A673 (cell line): ENCODE measurements around the gene KAZN. TPM values are rescaled to one million over a fixed set of nuclear protein-coding genes. Genes with fewer than 3 reads are reported as not detected.
A peak's percentile ranks its signal among the peaks of the same experiment; 100 is the strongest.

Experiments used
- BruUV-seq: library from RNA; stranded (reverse); fragments of 400-500 nt; replicated peaks from 2 replicates; lab custom pipeline; 2021; lab: Mats Ljungman, UMichigan
- CTCF ChIA-PET: fragments of 300-600 bp; sonication (Branson Sonifier 250); formaldehyde crosslinking; loops from one replicate; lab custom pipeline; 2022; ENCODE audit warnings: antibody characterized with exemption; lab: Charles Lee
- POLR2A ChIA-PET: fragments of 300-600 bp; sonication (Branson Sonifier 250); formaldehyde crosslinking; loops from one replicate; lab custom pipeline; 2022; ENCODE audit warnings: antibody characterized with exemption; ENCODE audit not compliant: low non-redundant PET; lab: Charles Lee
- DNase-seq: peaks from one replicate; pipeline ENCODE4 v3.0.0-alpha.2; 2015; ENCODE audit warnings: low spot score
- H3K27ac ChIP-seq: fragments of 200-600 bp; sonication (generic); 2 replicates; pipeline ENCODE4 v1.5.1; 2016; ENCODE audit warnings: mixed run types, low read depth, mild to moderate bottlenecking, mixed read lengths, antibody characterized with exemption, low read length; ENCODE audit not compliant: poor library complexity, severe bottlenecking
- H3K27me3 ChIP-seq: fragments of 200-600 bp; sonication (generic); replicated peaks from 2 replicates; pipeline ENCODE4 v1.6.1; 2017; ENCODE audit warnings: mixed run types, low read depth, mild to moderate bottlenecking, mixed read lengths, antibody characterized with exemption, low read length; ENCODE audit not compliant: insufficient read depth, poor library complexity
- H3K36me3 ChIP-seq: fragments of 200-600 bp; sonication (generic); 2 replicates; pipeline ENCODE4 v1.6.1; 2016; ENCODE audit warnings: mixed run types, mild to moderate bottlenecking, mixed read lengths, antibody characterized with exemption, low read length; ENCODE audit not compliant: insufficient read depth, poor library complexity, severe bottlenecking
- H3K4me1 ChIP-seq: fragments of 200-600 bp; sonication (generic); 2 replicates; pipeline ENCODE4 v1.6.1; 2017; ENCODE audit warnings: mixed run types, mild to moderate bottlenecking, mixed read lengths, antibody characterized with exemption, low read length; ENCODE audit not compliant: insufficient read depth, poor library complexity, severe bottlenecking
- H3K4me3 ChIP-seq: fragments of 200-600 bp; sonication (generic); 2 replicates; pipeline ENCODE4 v1.5.1; 2016; ENCODE audit warnings: low read depth, mixed run types, mild to moderate bottlenecking, mixed read lengths, low read length; ENCODE audit not compliant: poor library complexity, severe bottlenecking
- H3K9me3 ChIP-seq: fragments of 200-600 bp; sonication (generic); 2 replicates; pipeline ENCODE4 v1.6.1; 2016; ENCODE audit warnings: mixed run types, low read depth, mild to moderate bottlenecking, mixed read lengths, antibody characterized with exemption, low read length; ENCODE audit not compliant: poor library complexity, severe bottlenecking
- EZH2 ChIP-seq: fragments of 200-600 bp; sonication (generic); IDR thresholded peaks from 2 replicates; pipeline ENCODE4 v1.6.1; 2017; ENCODE audit warnings: borderline replicate concordance, low read depth, mild to moderate bottlenecking, mixed read lengths, antibody characterized with exemption, low read length; ENCODE audit not compliant: poor library complexity, severe bottlenecking
- intact Hi-C: fragments of 100-400 bp; cut with micrococcal nuclease; formaldehyde crosslinking; loops from one replicate; pipeline ENCODE4 v1.10.0; 2022; ENCODE audit not compliant: unreplicated experiment
- total RNA-seq: library from RNA; stranded (reverse); gene quantifications from 2 replicates; pipeline ENCODE4 v1.2.3, GENCODE V29; 2021
- TF ChIP-seq, protein P1 (sequence below): fragments of 300-800, 200-600 bp; sonication (generic); conservative IDR thresholded peaks from 2 replicates; pipeline ENCODE4 v1.5.1; 2017; ENCODE audit warnings: low read depth, mild to moderate bottlenecking, antibody characterized with exemption, low read length, moderate library complexity, mixed read lengths

Gene KAZN
- total RNA-seq, 1 experiment from 2014 or later, result 8.0 TPM

DNA sequence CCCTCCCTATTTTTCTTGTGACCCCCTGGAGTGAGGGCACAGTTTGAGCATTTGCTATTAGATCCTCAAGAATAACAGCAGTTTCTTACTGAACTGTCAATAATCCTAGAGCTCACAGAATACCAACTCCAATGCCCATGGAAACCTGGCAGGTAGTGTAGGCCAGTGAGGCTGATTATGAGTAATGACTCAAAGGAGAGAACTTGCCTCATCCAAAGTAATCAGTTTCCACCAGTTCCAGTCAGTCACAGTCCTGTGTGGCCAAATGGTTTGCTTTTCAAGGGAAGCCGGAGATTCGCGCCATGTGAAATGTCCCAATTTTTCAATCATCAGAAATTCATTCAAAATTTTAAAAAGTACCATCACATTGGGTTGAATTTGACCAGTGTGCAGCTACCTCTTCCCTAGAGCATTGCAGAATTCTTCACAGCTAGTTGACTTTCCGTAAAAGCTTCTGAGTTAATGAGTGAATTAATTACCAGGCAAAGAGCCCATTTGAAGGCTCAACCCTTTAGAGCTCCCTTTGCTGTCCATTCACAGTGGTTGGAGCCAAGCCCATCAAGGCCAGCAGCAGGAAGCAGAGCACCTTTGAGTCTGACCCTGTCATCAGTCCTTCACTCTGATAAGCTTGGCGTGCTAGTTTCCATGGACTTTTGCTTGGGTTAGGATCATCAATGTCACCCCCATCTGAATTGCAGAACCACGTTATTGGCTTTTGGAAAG lies 170.3 kb downstream of the KAZN start:
- ChIA-PET POLR2A (no interaction called here), CTCF (interaction anchor here (0.6 kb wide), 1 partner anchor 364 kb away, joined by 8 read pairs; no protein-coding TSS in a partner anchor)
- no peaks in the 10 kb centered on the region for H3K27me3 ChIP-seq
- BruUV-seq, result no TSS peak
- no peak for DNase-seq
- intact Hi-C loops, result no loop called here
- no peak for TF ChIP-seq EZH2
- TF ChIP-seq, protein P1, sequence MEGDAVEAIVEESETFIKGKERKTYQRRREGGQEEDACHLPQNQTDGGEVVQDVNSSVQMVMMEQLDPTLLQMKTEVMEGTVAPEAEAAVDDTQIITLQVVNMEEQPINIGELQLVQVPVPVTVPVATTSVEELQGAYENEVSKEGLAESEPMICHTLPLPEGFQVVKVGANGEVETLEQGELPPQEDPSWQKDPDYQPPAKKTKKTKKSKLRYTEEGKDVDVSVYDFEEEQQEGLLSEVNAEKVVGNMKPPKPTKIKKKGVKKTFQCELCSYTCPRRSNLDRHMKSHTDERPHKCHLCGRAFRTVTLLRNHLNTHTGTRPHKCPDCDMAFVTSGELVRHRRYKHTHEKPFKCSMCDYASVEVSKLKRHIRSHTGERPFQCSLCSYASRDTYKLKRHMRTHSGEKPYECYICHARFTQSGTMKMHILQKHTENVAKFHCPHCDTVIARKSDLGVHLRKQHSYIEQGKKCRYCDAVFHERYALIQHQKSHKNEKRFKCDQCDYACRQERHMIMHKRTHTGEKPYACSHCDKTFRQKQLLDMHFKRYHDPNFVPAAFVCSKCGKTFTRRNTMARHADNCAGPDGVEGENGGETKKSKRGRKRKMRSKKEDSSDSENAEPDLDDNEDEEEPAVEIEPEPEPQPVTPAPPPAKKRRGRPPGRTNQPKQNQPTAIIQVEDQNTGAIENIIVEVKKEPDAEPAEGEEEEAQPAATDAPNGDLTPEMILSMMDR, result no peak
- no peak overlapping the region for H3K4me3 ChIP-seq
- H3K27ac ChIP-seq, result no peak overlapping the region
- no peaks in the 10 kb centered on the region for H3K4me1 ChIP-seq
- no peaks in the 10 kb centered on the region for H3K9me3 ChIP-seq
- no peaks in the 10 kb centered on the region for H3K36me3 ChIP-seq

DNA sequence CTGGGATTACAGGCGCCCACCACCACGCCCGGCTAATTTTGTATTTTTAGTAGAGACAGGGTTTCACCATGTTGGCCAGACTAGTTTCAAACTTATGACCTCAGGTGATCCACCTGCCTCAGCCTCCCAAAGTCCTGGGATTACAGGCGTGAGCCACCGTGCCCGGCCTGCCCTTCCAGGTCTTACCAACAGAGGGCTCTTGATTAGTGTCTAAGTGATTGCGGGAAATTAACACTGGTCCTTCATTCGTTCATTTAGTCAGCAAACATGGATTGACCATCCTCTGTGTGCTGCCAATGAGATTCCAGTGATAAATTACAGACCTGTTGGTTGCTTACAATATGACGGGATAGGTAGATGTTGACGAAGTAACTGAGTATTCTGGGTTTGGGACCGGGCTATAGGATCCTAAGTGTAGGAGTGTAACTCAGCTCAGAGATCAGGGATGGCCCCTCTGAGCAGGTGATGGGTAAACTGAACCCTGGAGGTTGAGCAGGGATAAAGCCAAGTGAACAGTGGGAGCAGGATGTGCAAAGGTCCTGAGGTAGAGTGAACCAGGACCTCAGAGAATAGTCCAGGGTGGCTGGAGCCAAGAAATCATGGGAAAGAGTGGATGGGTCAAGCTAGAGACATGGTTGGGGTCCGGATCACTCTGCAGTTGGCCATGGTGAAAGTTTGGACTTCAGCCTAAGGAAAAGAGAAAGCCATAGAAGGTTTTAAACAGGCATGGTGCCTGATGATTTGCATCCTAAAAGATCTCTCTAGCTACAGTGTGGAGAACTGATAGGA lies 171.2 kb downstream of the KAZN start:
- Histone ChIP-seq H3K27me3 (no peaks in the 10 kb centered on the region), H3K27ac (no peak overlapping the region), H3K9me3 (no peaks in the 10 kb centered on the region), H3K4me3 (no peak overlapping the region), H3K4me1 (no peaks in the 10 kb centered on the region), H3K36me3 (no peaks in the 10 kb centered on the region)
- TF ChIP-seq, protein P1, result peak; percentile 30; the same call in 1 of the 2 replicates
- no peak for TF ChIP-seq EZH2
- CTCF ChIA-PET, result no interaction called here
- POLR2A ChIA-PET, result no interaction called here
- intact Hi-C loops, result no loop called here
- no peak for DNase-seq
- BruUV-seq, result no TSS peak

DNA sequence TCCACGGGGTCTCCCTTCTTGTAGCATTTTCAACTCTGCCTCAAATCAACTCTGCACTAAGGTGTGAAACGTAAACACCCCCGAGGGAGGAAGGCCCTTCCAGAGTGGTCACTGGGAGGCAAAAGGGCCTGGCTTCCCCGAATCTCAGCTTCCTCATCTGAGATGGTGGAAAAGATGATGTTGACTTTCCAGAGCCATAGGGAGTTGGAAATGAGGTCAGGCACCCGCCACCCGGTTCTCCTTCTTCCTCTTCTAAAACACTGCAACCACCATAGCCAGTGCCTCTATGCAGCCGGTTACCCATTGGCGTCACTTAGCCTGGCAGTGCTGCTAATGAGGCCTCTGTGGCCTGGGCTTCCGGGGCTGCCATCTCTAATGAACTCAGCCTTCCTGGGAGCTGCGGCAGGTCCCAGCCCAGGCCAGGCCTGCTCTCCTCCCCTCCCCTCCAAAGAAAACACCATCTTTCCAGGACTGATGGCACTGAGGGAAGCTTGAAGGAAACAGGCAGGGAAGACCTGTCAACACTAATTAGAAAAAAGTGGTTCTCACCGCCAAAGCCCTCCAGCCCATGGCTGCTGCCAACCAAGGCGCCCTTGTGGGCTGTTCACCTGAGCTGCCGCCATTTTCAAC lies 175.0 kb downstream of the KAZN start:
- no TSS peak for BruUV-seq
- H3K27me3 ChIP-seq, result no peaks in the 10 kb centered on the region
- ChIA-PET CTCF (no interaction called here), POLR2A (no interaction called here)
- no peaks in the 10 kb centered on the region for H3K36me3 ChIP-seq
- no peak for DNase-seq
- no peaks in the 10 kb centered on the region for H3K4me1 ChIP-seq
- no peak overlapping the region for H3K27ac ChIP-seq
- H3K9me3 ChIP-seq, result no peaks in the 10 kb centered on the region
- intact Hi-C loops, result no loop called here
- no peak overlapping the region for H3K4me3 ChIP-seq
- no peak for TF ChIP-seq EZH2
- TF ChIP-seq, protein P1, result no peak
